Right lobe of liver (tissue), 4 donors: ENCODE data around the gene NAP1L1.

ENCODE experiments used
- CTCF ChIP-seq, 4 donors: fragments of 200-600 bp in 3 of 4; fragments of 450-650 bp in 1 of 4; IDR thresholded peaks; one replicate each; pipeline versions ENCODE4 v1.5.1 to v1.8.0; 2016 to 2022; ENCODE audit warnings: antibody characterized with exemption in 4 of 4, mild to moderate bottlenecking in 2 of 4
- POLR2A ChIP-seq: fragments of 450-650 bp; IDR thresholded peaks from one replicate; pipeline ENCODE4 v1.6.1; 2017; ENCODE audit warnings: antibody characterized with exemption, mild to moderate bottlenecking
- donor health status: DM: no; HTN: no; CAD: no.
- donor health status: DM: no; HTN: no; CAD: no.
- donor health status: DM: no; HTN: yes; CAD: no.

DNA sequence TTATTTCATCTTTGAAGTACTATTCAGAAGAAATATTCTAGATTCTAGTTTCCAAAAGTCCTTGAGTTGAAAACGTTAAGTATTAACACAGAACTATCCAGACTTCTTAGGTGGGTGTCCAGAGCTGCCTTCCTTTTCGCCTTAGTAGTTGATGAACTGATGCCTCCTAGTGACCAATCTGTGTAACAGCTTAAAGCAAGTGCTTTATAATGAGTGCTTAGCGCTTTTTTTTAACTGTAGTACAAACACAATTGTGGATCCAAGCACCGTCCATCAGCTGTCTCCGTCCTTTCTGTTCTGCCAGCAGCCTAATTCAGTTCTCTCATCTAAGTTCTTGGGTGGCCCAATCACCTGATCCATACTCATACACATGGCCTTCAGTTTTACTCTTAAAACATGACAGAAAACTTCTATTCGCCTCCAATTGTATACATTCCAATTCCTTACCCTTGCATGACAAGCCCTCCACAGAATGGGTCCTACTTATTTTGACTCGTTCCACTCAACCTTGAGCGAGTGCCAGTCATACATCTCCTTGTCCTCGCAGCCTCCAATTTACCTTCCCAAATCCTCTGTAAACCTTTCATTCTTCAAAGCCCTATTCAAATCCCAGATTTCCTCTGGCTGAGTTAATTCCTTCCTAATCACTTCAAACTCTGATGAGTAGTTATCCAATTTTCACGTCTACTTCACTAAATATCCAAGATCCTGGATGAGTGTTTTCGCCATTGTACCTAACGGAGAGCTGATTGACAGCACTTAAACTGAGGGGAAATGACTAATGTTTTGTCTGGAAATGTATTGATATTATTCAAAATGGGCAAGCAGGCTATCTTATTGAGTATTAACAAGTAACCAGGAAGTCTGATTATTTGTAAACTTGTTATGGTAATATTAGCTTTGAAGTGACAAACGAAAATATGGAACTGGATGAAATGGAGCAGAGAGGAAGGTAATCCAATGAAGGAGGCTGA is 47.1 kb downstream of the NAP1L1 start:
- no peak for TF ChIP-seq POLR2A
- peak; percentile 81 to 93 (median 83) for TF ChIP-seq CTCF (IDR thresholded peaks at IDR 0.05)
